Lower lobe of right lung (tissue), 2 donors: ENCODE data around the gene JMJD1C. TPM values are rescaled to one million over a fixed set of nuclear protein-coding genes. Genes with fewer than 3 reads are reported as not detected.
A peak's percentile ranks its signal among the peaks of the same experiment; 100 is the strongest.

Source experiments
- ATAC-seq, 2 donors: fragments of 200-7000 bp; cut with Tn5 transposase; one replicate each; pipeline ENCODE4 v1.9.1; 2020 to 2022; ENCODE audit warnings: mild to moderate bottlenecking in 2 of 2, moderate library complexity in 2 of 2
- DNase-seq: peaks from one replicate; pipeline ENCODE4 v3.0.0-alpha.2; 2020
- H3K27ac ChIP-seq: fragments of 200-600 bp; one replicate; pipeline ENCODE4 v1.8.0; 2022
- H3K27me3 ChIP-seq: fragments of 200-600 bp; one replicate; pipeline ENCODE4 v1.8.0; 2022; ENCODE audit warnings: low read depth
- H3K36me3 ChIP-seq: fragments of 200-600 bp; one replicate; pipeline ENCODE4 v1.8.0; 2022; ENCODE audit warnings: mild to moderate bottlenecking
- H3K4me1 ChIP-seq: fragments of 200-600 bp; one replicate; pipeline ENCODE4 v1.8.0; 2022
- H3K4me3 ChIP-seq: fragments of 200-600 bp; one replicate; pipeline ENCODE4 v1.8.0; 2022; ENCODE audit warnings: mild to moderate bottlenecking
- H3K9me3 ChIP-seq: fragments of 200-600 bp; one replicate; pipeline ENCODE4 v1.8.0; 2022
- CTCF ChIP-seq: fragments of 200-600 bp; IDR thresholded peaks from one replicate; pipeline ENCODE4 v1.8.0; 2022; ENCODE audit warnings: antibody characterized with exemption, mild to moderate bottlenecking
- intact Hi-C: fragments of 100-400 bp; cut with DNase I; formaldehyde crosslinking; loops from one replicate; pipeline ENCODE4 v1.11.0; 2022
- total RNA-seq: library from RNA; stranded (reverse); fragmentation: NEBNext Ultra II Directional; extraction: Animal tissue kit (Norgen Biotek cat#: 25700); gene quantifications from one replicate; pipeline ENCODE4 v1.2.1, GENCODE V29; 2021
- donor health status: DM: no; HTN: yes; CAD: no; lungs with severe emphysema.

JMJD1C gene
- total RNA-seq, 1 donor from 2014 or later = 100.0 TPM

- Histone ChIP-seq H3K36me3 (peaks cover 4% of the 10 kb centered on the region), H3K27ac (no peak overlapping the region), H3K9me3 (no peaks in the 10 kb centered on the region), H3K4me3 (no peak overlapping the region), H3K4me1 (peaks cover 2% of the 10 kb centered on the region), H3K27me3 (no peaks in the 10 kb centered on the region)
- TF ChIP-seq CTCF = no peak
- DNase-seq (no peak), ATAC-seq (peak in 1 of 2 donors; percentile 62)
- intact Hi-C loops = no loop called here
Observed at GRCh38 chr10:63409465-63410027, 56.2 kb downstream of the JMJD1C start.

DNA sequence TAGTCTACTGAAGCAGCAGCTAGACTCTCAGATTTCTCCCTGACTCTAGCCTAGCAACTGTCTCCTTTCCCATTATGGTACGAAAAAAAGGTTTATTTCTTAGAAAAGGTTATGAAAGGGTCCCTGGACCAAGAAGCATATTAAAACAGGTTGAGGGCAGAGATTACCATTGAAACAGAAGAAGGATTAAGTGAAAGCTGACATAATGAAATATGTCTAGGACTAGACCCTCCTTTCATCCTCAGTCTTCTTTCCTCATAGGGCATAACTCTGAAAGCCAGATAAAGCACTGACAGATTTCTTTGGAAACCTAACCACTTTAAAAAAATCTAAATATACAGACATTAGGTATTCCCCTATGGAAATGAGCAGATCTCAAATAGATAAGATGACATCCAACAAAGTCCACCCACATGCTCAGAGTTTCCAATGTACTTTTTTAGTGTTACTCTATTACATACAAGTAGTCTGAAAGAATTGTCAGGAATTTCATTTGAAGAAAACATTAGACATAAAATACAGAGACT, 58.6 kb downstream of the JMJD1C start:
- no peak overlapping the region for H3K4me3 ChIP-seq
- peaks cover 4% of the 10 kb centered on the region for H3K36me3 ChIP-seq
- DNase-seq (no peak), ATAC-seq (no peak)
- H3K9me3 ChIP-seq = no peaks in the 10 kb centered on the region
- H3K4me1 ChIP-seq = no peaks in the 10 kb centered on the region
- TF ChIP-seq CTCF = no peak
- no peaks in the 10 kb centered on the region for H3K27me3 ChIP-seq
- intact Hi-C loops = no loop called here
- H3K27ac ChIP-seq = no peak overlapping the region

DNA sequence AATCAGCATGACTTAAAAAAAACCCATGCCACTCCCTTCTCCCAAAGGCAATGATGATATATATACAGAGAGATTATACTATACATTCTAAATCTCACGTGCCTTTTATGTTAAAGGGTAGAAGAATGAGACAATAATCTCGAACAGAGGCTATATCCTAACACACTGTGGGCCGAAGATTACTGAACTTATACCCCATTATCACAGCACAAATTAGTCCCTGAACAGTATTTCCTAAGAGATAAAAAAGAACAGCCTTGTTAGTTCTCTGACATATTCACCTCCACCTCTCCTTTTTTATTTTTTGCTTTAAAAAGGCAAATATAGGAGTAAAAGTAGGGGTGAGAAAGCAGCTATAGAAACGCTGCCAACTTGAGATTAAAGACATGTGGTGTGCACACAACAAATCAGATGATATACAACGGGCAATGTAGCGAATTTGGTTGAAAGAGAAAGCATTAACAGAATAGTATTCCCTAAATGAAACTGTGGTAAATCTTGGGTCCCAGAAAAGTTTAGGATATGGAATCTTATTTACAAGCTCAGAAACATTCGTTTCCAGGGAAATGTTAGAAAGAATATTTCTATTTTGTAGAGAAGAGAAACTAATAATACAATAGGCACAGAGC, 69.5 kb downstream of the JMJD1C start:
- Histone ChIP-seq H3K4me3 (no peak overlapping the region), H3K36me3 (no peaks in the 10 kb centered on the region), H3K27me3 (no peaks in the 10 kb centered on the region), H3K27ac (no peak overlapping the region), H3K9me3 (no peaks in the 10 kb centered on the region), H3K4me1 (no peaks in the 10 kb centered on the region)
- intact Hi-C loops = no loop called here
- TF ChIP-seq CTCF = no peak
- DNase-seq = no peak
- ATAC-seq = no peak

GRCh38 chr10:63393050-63393449, 72.7 kb downstream of the JMJD1C start:
- DNase-seq (no peak), ATAC-seq (no peak)
- intact Hi-C loops = no loop called here
- no peaks in the 10 kb centered on the region for H3K27me3 ChIP-seq
- TF ChIP-seq CTCF = no peak
- peaks cover 2% of the 10 kb centered on the region for H3K4me1 ChIP-seq
- H3K4me3 ChIP-seq = no peak overlapping the region
- H3K27ac ChIP-seq = no peak overlapping the region
- H3K9me3 ChIP-seq = no peaks in the 10 kb centered on the region
- H3K36me3 ChIP-seq = no peaks in the 10 kb centered on the region

- Histone ChIP-seq H3K27me3 (no peaks in the 10 kb centered on the region), H3K9me3 (no peaks in the 10 kb centered on the region), H3K27ac (no peak overlapping the region), H3K36me3 (no peaks in the 10 kb centered on the region), H3K4me3 (no peak overlapping the region), H3K4me1 (peaks cover 5% of the 10 kb centered on the region)
- ATAC-seq = no peak
- DNase-seq = no peak
- no peak for TF ChIP-seq CTCF
- intact Hi-C loops = no loop called here
Observed at GRCh38 chr10:63392224-63392623, 73.6 kb downstream of the JMJD1C start.
